Neural crest cell (in vitro differentiated cells): ENCODE measurements around the gene MMADHC. TPM values are rescaled to one million over a fixed set of nuclear protein-coding genes. Genes with fewer than 3 reads are reported as not detected.
"Not testable (repeated sequence)": the region's sequence is repeated elsewhere in the genome, so short reads cannot be mapped to it uniquely, and the experiment has no call there.

Experiments used
- DNase-seq: peaks from one replicate; pipeline ENCODE4 v3.0.0; 2021; ENCODE audit warnings: low read depth, mixed read lengths, low spot score
- H3K27ac Mint-ChIP-seq: one replicate; pipeline ENCODE4 v1.8.0; 2021; ENCODE audit warnings: mild to moderate bottlenecking, mixed read lengths; ENCODE audit not compliant: unreplicated experiment
- H3K27me3 Mint-ChIP-seq: 2 replicates; pipeline ENCODE4 v1.8.0; 2021; ENCODE audit warnings: low read depth, mild to moderate bottlenecking, mixed read lengths
- H3K36me3 Mint-ChIP-seq: 2 replicates; pipeline ENCODE4 v1.8.0; 2021; ENCODE audit warnings: low read depth, mild to moderate bottlenecking, mixed read lengths
- H3K4me1 Mint-ChIP-seq: 2 replicates; pipeline ENCODE4 v1.8.0; 2021; ENCODE audit warnings: mixed read lengths
- H3K4me3 Mint-ChIP-seq: one replicate; pipeline ENCODE4 v1.8.0; 2021; ENCODE audit warnings: mild to moderate bottlenecking, mixed read lengths
- H3K9me3 Mint-ChIP-seq: 2 replicates; pipeline ENCODE4 v1.8.0; 2021; ENCODE audit warnings: mixed read lengths
- total RNA-seq: library from RNA; stranded (reverse); gene quantifications from 2 replicates; pipeline ENCODE4 v1.2.1, GENCODE V29; 2021
- TF ChIP-seq, protein P1 (sequence below): fragments of 200-600 bp; sonication (generic); conservative IDR thresholded peaks from 2 replicates; pipeline ENCODE4 v1.5.0; 2021; ENCODE audit warnings: antibody characterized with exemption, mild to moderate bottlenecking

The MMADHC gene
- total RNA-seq, 1 donor from 2014 or later, result 83.9 TPM

DNA sequence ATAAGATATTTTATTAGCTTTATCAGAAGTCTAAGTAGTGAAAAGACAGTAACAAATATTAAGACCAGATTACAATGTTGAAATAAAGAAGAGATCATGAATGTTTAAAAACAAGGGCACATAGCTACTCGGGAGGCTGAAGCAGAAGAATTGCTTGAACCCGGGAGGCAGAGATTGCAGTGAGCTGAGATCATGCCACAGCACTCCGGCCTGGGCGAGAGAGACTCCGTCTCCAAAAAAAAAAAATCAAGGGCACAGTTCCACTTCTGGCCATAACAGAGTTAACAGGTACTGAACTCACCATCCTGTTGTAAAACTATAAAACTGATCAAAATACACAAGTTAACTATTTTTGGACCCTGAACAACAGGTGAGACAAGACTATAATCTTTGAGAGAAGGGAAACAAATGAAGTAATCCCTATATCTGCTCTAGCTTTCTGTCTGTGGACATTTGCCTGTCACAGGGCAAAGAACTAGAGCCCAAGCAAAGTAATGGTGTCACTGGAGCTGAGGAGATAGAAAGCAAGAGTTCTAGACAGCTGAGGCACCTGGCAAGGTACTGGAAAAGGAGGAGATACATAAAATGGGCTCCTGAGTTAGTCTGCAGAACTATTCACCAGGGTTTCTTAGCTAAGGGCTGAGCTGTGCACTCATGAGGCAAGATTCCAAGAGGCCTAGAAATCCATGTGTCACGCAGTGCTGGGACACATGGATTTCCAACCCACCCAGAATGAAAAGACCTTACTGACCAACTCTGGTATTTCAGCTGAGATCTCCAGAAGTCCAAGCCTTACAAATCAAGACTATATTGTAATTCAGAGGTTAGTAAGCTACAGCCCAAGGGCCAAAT lies 15.2 kb downstream of the MMADHC start:
- Mint-ChIP-seq H3K4me1 (no peaks in the 10 kb centered on the region), H3K27ac (no peak overlapping the region), H3K4me3 (no peak overlapping the region), H3K27me3 (no peaks in the 10 kb centered on the region), H3K9me3 (no peaks in the 10 kb centered on the region), H3K36me3 (peaks cover 9% of the 10 kb centered on the region)
- TF ChIP-seq, protein P1, sequence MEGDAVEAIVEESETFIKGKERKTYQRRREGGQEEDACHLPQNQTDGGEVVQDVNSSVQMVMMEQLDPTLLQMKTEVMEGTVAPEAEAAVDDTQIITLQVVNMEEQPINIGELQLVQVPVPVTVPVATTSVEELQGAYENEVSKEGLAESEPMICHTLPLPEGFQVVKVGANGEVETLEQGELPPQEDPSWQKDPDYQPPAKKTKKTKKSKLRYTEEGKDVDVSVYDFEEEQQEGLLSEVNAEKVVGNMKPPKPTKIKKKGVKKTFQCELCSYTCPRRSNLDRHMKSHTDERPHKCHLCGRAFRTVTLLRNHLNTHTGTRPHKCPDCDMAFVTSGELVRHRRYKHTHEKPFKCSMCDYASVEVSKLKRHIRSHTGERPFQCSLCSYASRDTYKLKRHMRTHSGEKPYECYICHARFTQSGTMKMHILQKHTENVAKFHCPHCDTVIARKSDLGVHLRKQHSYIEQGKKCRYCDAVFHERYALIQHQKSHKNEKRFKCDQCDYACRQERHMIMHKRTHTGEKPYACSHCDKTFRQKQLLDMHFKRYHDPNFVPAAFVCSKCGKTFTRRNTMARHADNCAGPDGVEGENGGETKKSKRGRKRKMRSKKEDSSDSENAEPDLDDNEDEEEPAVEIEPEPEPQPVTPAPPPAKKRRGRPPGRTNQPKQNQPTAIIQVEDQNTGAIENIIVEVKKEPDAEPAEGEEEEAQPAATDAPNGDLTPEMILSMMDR, result no peak
- DNase-seq, result no peak

DNA sequence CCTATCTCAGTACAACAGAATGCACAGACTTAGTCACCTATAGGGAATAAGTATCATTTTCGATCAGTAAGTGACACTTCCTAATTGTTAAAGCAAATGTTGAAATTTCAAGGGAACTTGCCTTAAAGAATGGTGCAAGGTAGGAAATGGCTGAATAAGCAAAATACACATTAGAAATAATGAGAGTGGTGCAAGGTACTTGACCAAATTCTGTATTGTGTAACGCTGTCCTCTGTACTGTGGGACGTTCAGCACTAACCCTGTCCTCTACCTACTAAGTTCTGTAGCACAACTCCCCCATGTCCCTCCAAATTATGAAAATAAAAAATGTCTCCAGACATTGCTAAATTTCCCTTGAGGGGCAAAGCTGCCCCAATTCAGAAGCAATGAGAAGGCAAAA lies 19.4 kb downstream of the MMADHC start:
- no peaks in the 10 kb centered on the region for H3K4me1 Mint-ChIP-seq
- no peak overlapping the region for H3K4me3 Mint-ChIP-seq
- DNase-seq, result no peak
- no peaks in the 10 kb centered on the region for H3K9me3 Mint-ChIP-seq
- H3K36me3 Mint-ChIP-seq, result peaks cover 10% of the 10 kb centered on the region
- no peak overlapping the region for H3K27ac Mint-ChIP-seq
- TF ChIP-seq, protein P1, result no peak
- no peaks in the 10 kb centered on the region for H3K27me3 Mint-ChIP-seq

DNA sequence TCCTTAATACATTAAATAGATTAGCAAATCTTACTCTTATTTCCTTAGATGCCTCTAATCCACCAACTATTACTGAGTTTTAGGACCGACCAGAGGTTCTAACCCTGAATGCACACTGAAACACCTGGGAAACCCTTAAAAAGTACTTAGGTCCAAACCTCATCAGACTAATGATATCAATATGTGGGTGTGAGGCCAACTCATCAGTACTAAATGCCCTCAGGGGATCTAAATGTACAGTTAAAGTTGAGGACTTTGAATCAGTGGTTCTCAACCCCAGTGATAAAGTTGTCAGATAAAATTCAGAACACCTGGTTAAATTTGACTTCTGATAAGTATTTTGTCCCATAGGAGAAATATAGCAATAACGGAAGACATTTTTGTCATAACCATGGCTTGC lies 20.9 kb downstream of the MMADHC start:
- no peak overlapping the region for H3K4me3 Mint-ChIP-seq
- TF ChIP-seq, protein P1, result no peak
- H3K27me3 Mint-ChIP-seq, result no peaks in the 10 kb centered on the region
- H3K36me3 Mint-ChIP-seq, result peaks cover 10% of the 10 kb centered on the region
- DNase-seq, result no peak
- H3K9me3 Mint-ChIP-seq, result no peaks in the 10 kb centered on the region
- H3K4me1 Mint-ChIP-seq, result no peaks in the 10 kb centered on the region
- H3K27ac Mint-ChIP-seq, result no peak overlapping the region

DNA sequence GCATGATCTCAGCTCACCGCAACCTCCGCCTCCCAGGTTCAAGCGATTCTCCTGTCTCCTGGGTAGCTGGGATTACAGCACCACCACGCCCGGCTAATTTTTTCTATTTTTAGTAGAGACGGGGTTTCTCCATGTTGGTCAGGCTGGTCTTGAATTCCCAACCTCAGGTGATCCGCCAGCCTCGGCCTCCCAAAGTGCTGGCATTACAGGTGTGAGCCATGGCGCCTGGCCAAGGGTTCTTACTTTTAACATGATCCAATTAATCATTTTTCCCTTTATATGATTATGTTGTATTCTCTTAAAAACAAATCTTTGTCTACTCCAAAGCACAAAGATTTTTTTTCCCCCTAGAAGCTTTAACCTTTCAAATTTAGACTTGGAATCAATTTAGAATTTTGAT lies 21.9 kb downstream of the MMADHC start:
- H3K4me3 Mint-ChIP-seq, H3K27ac Mint-ChIP-seq, H3K9me3 Mint-ChIP-seq, H3K4me1 Mint-ChIP-seq, DNase-seq, H3K27me3 Mint-ChIP-seq: not testable (repeated sequence)
- H3K36me3 Mint-ChIP-seq, result peaks cover 10% of the 10 kb centered on the region

DNA sequence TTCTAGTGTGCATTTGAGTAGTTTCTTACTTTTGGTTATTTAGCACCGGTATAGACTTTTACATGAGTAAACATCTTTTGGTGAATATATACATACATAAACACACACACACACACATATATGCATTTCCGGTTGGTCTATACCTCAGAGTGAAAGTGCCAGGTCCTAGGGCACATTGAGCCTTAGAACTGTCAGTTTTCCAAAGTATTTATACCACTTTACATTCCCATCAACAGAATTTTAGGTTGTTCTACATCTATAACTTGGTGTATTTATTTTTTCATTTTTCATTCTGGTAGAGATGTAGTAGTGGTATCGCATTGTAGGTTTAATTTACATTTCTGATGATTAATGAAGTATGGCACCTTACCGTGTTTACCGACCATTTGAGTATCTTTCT lies 22.6 kb downstream of the MMADHC start:
- Mint-ChIP-seq H3K36me3 (peaks cover 10% of the 10 kb centered on the region), H3K4me3 (no peak overlapping the region), H3K9me3 (no peaks in the 10 kb centered on the region), H3K27ac (no peak overlapping the region), H3K4me1 (no peaks in the 10 kb centered on the region), H3K27me3 (no peaks in the 10 kb centered on the region)
- TF ChIP-seq, protein P1, result no peak
- DNase-seq, result no peak

DNA sequence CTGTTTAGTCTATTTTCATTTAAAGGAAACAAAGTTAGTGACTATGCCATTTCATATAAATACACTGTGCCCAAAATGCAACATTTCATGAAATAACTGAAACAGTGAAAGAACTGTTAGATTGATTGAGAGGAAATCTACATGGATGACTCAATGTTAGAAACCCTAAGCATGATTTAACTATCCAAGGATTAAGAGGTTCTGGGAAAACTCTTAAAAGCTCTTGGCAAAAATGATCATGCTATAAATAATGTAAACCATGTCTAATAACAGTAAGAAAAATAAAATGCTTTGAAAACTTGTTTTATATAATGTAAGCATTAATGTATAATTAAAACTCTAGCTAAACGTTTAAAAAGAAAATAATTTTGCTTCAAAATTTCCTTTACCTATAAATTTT lies 23.5 kb downstream of the MMADHC start:
- TF ChIP-seq, protein P1, result no peak
- Mint-ChIP-seq H3K9me3 (no peaks in the 10 kb centered on the region), H3K27ac (no peak overlapping the region), H3K4me1 (no peaks in the 10 kb centered on the region), H3K36me3 (peaks cover 10% of the 10 kb centered on the region), H3K4me3 (no peak overlapping the region), H3K27me3 (no peaks in the 10 kb centered on the region)
- no peak for DNase-seq
